HEK293 (cell line): ENCODE measurements around the gene PTPN4.

Source experiments
- CTCF ChIA-PET: fragments of 350-600 bp; formaldehyde crosslinking; extraction: SDS; loops from one replicate; lab custom pipeline; 2021; ENCODE audit warnings: antibody characterized with exemption; lab: Yijun Ruan, JAX
- POLR2A ChIA-PET: fragments of 300-600 bp; formaldehyde crosslinking; extraction: SDS; loops from one replicate; lab custom pipeline; 2020; ENCODE audit warnings: antibody characterized with exemption, inconsistent platforms; lab: Yijun Ruan, JAX
- H3K27ac ChIP-seq: fragments of 200-500 bp; sonication (Bioruptor generic); 2 replicates; pipeline ENCODE4 v1.5.1; 2014; ENCODE audit warnings: low read depth, low read length, control low read depth, inconsistent platforms; ENCODE audit errors: extremely low read depth
- H3K36me3 ChIP-seq, 2 experiments: fragments of 200-500 bp in 1 of 2; sonication (Bioruptor generic) in 1 of 2; 1 replicate in 1 of 2; 2 replicates in 1 of 2; pipeline ENCODE4 v1.5.1; 2014 to 2017; ENCODE audit warnings: inconsistent platforms in 2 of 2, low read length in 2 of 2; ENCODE audit not compliant: control insufficient read depth in 2 of 2, insufficient read depth in 1 of 2
- H3K4me1 ChIP-seq: fragments of 200-500 bp; sonication (Bioruptor generic); 2 replicates; pipeline ENCODE4 v1.5.1; 2014; ENCODE audit warnings: mild to moderate bottlenecking, low read length, inconsistent platforms; ENCODE audit not compliant: control insufficient read depth, insufficient read depth
- H3K4me3 ChIP-seq: 2 replicates; pipeline ENCODE4 v1.5.1; 2011; ENCODE audit warnings: low read depth, mild to moderate bottlenecking, control low read depth, low read length, moderate library complexity
- H3K9me3 ChIP-seq: fragments of 200-500 bp; sonication (Bioruptor generic); 2 replicates; pipeline ENCODE4 v1.5.1; 2014; ENCODE audit warnings: low read depth, low read length, inconsistent platforms; ENCODE audit not compliant: control insufficient read depth, insufficient read depth
- EGR2 ChIP-seq: fragments of 450-650 bp; formaldehyde crosslinking; IDR thresholded peaks from 2 replicates; pipeline ENCODE4 v1.5.1; 2016; ENCODE audit warnings: low read depth, missing biosample characterization, missing genetic modification characterization
- FEZF1 ChIP-seq: fragments of 450-650 bp; formaldehyde crosslinking; IDR thresholded peaks from 2 replicates; pipeline ENCODE4 v1.5.1; 2016; ENCODE audit warnings: missing biosample characterization, missing genetic modification characterization
- IKZF3 ChIP-seq: fragments of 450-650 bp; IDR thresholded peaks from 2 replicates; pipeline ENCODE4 v1.5.0; 2018; ENCODE audit warnings: missing biosample characterization, mild to moderate bottlenecking, missing genetic modification characterization, moderate library complexity
- KLF10 ChIP-seq: fragments of 450-650 bp; IDR thresholded peaks from 2 replicates; pipeline ENCODE4 v1.5.1; 2018; ENCODE audit warnings: missing biosample characterization, mild to moderate bottlenecking, missing genetic modification characterization
- MYNN ChIP-seq: fragments of 450-650 bp; formaldehyde crosslinking; IDR thresholded peaks from 2 replicates; pipeline ENCODE4 v1.5.1; 2016; ENCODE audit warnings: missing biosample characterization, missing genetic modification characterization, borderline replicate concordance
- SETDB1 ChIP-seq: IDR thresholded peaks from one replicate; pipeline ENCODE4 v1.6.1; 2017; ENCODE audit warnings: mild to moderate bottlenecking, low read length, moderate library complexity, mixed read lengths; ENCODE audit not compliant: insufficient read length
- ZBTB1 ChIP-seq: fragments of 450-650 bp; formaldehyde crosslinking; IDR thresholded peaks from 2 replicates; pipeline ENCODE4 v1.5.1; 2016; ENCODE audit warnings: missing biosample characterization, missing genetic modification characterization
- ZBTB48 ChIP-seq: fragments of 450-650 bp; formaldehyde crosslinking; IDR thresholded peaks from 2 replicates; pipeline ENCODE4 v1.5.1; 2016; ENCODE audit warnings: missing biosample characterization, missing genetic modification characterization
- ZBTB7A ChIP-seq: fragments of 450-650 bp; formaldehyde crosslinking; IDR thresholded peaks from 2 replicates; pipeline ENCODE4 v1.5.1; 2016; ENCODE audit warnings: low read depth, missing biosample characterization, missing genetic modification characterization
- ZFP3 ChIP-seq: fragments of 450-650 bp; formaldehyde crosslinking; IDR thresholded peaks from 2 replicates; pipeline ENCODE4 v1.5.1; 2016; ENCODE audit warnings: low read depth, missing biosample characterization, missing genetic modification characterization
- ZNF138 ChIP-seq: fragments of 450-650 bp; formaldehyde crosslinking; IDR thresholded peaks from 2 replicates; pipeline ENCODE4 v1.5.1; 2016; ENCODE audit warnings: missing biosample characterization, missing genetic modification characterization, borderline replicate concordance
- ZNF155 ChIP-seq: fragments of 450-650 bp; formaldehyde crosslinking; IDR thresholded peaks from 2 replicates; pipeline ENCODE4 v1.5.1; 2016; ENCODE audit warnings: missing biosample characterization, missing genetic modification characterization
- ZNF169 ChIP-seq: fragments of 450-650 bp; formaldehyde crosslinking; IDR thresholded peaks from 2 replicates; pipeline ENCODE4 v1.5.1; 2016; ENCODE audit warnings: missing biosample characterization, missing genetic modification characterization
- ZNF18 ChIP-seq: fragments of 450-650 bp; formaldehyde crosslinking; IDR thresholded peaks from 2 replicates; pipeline ENCODE4 v1.5.1; 2016; ENCODE audit warnings: missing biosample characterization, missing genetic modification characterization
- ZNF184 ChIP-seq: fragments of 450-650 bp; IDR thresholded peaks from 2 replicates; pipeline ENCODE4 v1.5.1; 2018; ENCODE audit warnings: missing biosample characterization, mild to moderate bottlenecking, missing genetic modification characterization
- ZNF311 ChIP-seq: fragments of 450-650 bp; formaldehyde crosslinking; IDR thresholded peaks from 2 replicates; pipeline ENCODE4 v1.5.1; 2017; ENCODE audit warnings: missing biosample characterization, missing genetic modification characterization, borderline replicate concordance
- ZNF362 ChIP-seq: fragments of 450-650 bp; formaldehyde crosslinking; IDR thresholded peaks from 2 replicates; pipeline ENCODE4 v1.5.1; 2016; ENCODE audit warnings: missing biosample characterization, missing genetic modification characterization
- ZNF513 ChIP-seq: fragments of 450-650 bp; IDR thresholded peaks from 2 replicates; pipeline ENCODE4 v1.5.1; 2018; ENCODE audit warnings: missing biosample characterization, missing genetic modification characterization
- ZNF596 ChIP-seq: fragments of 450-650 bp; IDR thresholded peaks from 2 replicates; pipeline ENCODE4 v1.5.0; 2018; ENCODE audit warnings: missing biosample characterization, mild to moderate bottlenecking, missing genetic modification characterization, moderate library complexity
- ZNF677 ChIP-seq: fragments of 450-650 bp; IDR thresholded peaks from 2 replicates; pipeline ENCODE4 v1.5.0; 2018; ENCODE audit warnings: missing biosample characterization, mild to moderate bottlenecking, missing genetic modification characterization, moderate library complexity
- ZSCAN18 ChIP-seq: fragments of 450-650 bp; formaldehyde crosslinking; IDR thresholded peaks from 2 replicates; pipeline ENCODE4 v1.5.1; 2016; ENCODE audit warnings: missing biosample characterization, missing genetic modification characterization

The PTPN4 gene

GRCh38 chr2:119790466-119790865 lies 30.7 kb downstream of the PTPN4 start:
- TF ChIP-seq ZBTB7A (no peak), SETDB1 (peak; percentile 77)
- TF ChIP-seq, all 188 proteins: peak for 1
- POLR2A ChIA-PET: no interaction called here
- Histone ChIP-seq H3K4me1 (no peaks in the 10 kb centered on the region), H3K36me3 (peaks cover 0 to 6% of the 10 kb centered on the region in 2 experiments; a peak in 1 of 3 replicates), H3K27ac (no peak overlapping the region), H3K9me3 (no peaks in the 10 kb centered on the region), H3K4me3 (no peak overlapping the region)
- CTCF ChIA-PET: no interaction called here

- POLR2A ChIA-PET: no interaction called here
These were observed 33.2 kb downstream of the PTPN4 start for GRCh38 chr2:119792907-119793312.

More at GRCh38 chr2:119792907-119793312, 33.2 kb downstream of the PTPN4 start:
- no peak overlapping the region for H3K4me3 ChIP-seq
- TF ChIP-seq ZNF311 (tag by site-specific recombination) (no peak), MYNN (tag by site-specific recombination) (no peak), ZNF677 (no peak), ZNF513 (tag by site-specific recombination) (no peak), ZNF169 (tag by site-specific recombination) (no peak), FEZF1 (tag by site-specific recombination) (no peak), ZFP3 (no peak), ZBTB48 (tag by site-specific recombination) (no peak), ZNF184 (tag by site-specific recombination) (no peak), ZNF18 (tag by site-specific recombination) (no peak), ZNF596 (tag by site-specific recombination) (no peak), ZSCAN18 (tag by site-specific recombination) (no peak), KLF10 (tag by site-specific recombination) (no peak), ZNF362 (no peak), IKZF3 (no peak), ZNF155 (tag by site-specific recombination) (no peak), EGR2 (tag by site-specific recombination) (no peak), ZBTB1 (tag by site-specific recombination) (no peak), ZNF138 (no peak)
- TF ChIP-seq, all 188 proteins: peak for 0
- no peaks in the 10 kb centered on the region for H3K9me3 ChIP-seq
- peaks cover 0 to 6% of the 10 kb centered on the region in 2 experiments; a peak in 1 of 3 replicates for H3K36me3 ChIP-seq
- CTCF ChIA-PET: no interaction called here
- no peak overlapping the region for H3K27ac ChIP-seq
- no peaks in the 10 kb centered on the region for H3K4me1 ChIP-seq
